ENCODE results near the gene NAALADL2.

The NAALADL2 gene

GRCh38 chr3:175434561-175434960 is 575.4 kb downstream of the NAALADL2 start:
- no peak for TF ChIP-seq CTCF (IDR thresholded peaks at IDR 0.05)
- Histone ChIP-seq H3K4me3 (no peak overlapping the region), H3K36me3 (no peaks in the 10 kb centered on the region), H3K9me3 (no peaks in the 10 kb centered on the region), H3K27ac (no peak overlapping the region), H3K4me1 (peaks cover 0 to 29% (median 16%) of the 10 kb centered on the region in 4 donors), H3K27me3 (no peaks in the 10 kb centered on the region)
- intact Hi-C loops (cut with DNase I; ENCODE audit: low total_unique reads) = no loop called here
- DNase-seq = no peak

GRCh38 chr3:175443682-175444081 is 584.5 kb downstream of the NAALADL2 start:
- H3K36me3 ChIP-seq = no peaks in the 10 kb centered on the region
- intact Hi-C loops (cut with DNase I; ENCODE audit: low total_unique reads) = no loop called here
- no peaks in the 10 kb centered on the region for H3K9me3 ChIP-seq
- H3K27me3 ChIP-seq = no peaks in the 10 kb centered on the region
- H3K4me1 ChIP-seq = no peaks in the 10 kb centered on the region
- H3K27ac ChIP-seq = no peak overlapping the region
- DNase-seq = no peak
- H3K4me3 ChIP-seq = no peak overlapping the region
- no peak for TF ChIP-seq CTCF (IDR thresholded peaks at IDR 0.05)

- no peak for DNase-seq
- Histone ChIP-seq H3K9me3 (no peaks in the 10 kb centered on the region), H3K27me3 (no peaks in the 10 kb centered on the region), H3K4me3 (no peak overlapping the region), H3K36me3 (no peaks in the 10 kb centered on the region), H3K4me1 (no peaks in the 10 kb centered on the region), H3K27ac (no peak overlapping the region)
- TF ChIP-seq CTCF (IDR thresholded peaks at IDR 0.05) = no peak
- intact Hi-C loops (cut with DNase I; ENCODE audit: low total_unique reads) = no loop called here
Measured at GRCh38 chr3:175445741-175446140, 586.6 kb downstream of the NAALADL2 start.

GRCh38 chr3:175447521-175447920 is 588.4 kb downstream of the NAALADL2 start:
- intact Hi-C loops (cut with DNase I; ENCODE audit: low total_unique reads) = no loop called here
- Histone ChIP-seq H3K4me3 (no peak overlapping the region), H3K9me3 (no peaks in the 10 kb centered on the region), H3K36me3 (no peaks in the 10 kb centered on the region), H3K4me1 (no peaks in the 10 kb centered on the region), H3K27me3 (no peaks in the 10 kb centered on the region), H3K27ac (no peak overlapping the region)
- no peak for TF ChIP-seq CTCF (IDR thresholded peaks at IDR 0.05)
- no peak for DNase-seq

- H3K9me3 ChIP-seq = no peaks in the 10 kb centered on the region
- TF ChIP-seq CTCF (IDR thresholded peaks at IDR 0.05) = no peak
- no peak overlapping the region for H3K4me3 ChIP-seq
- no peak overlapping the region for H3K27ac ChIP-seq
- H3K27me3 ChIP-seq = no peaks in the 10 kb centered on the region
- no peaks in the 10 kb centered on the region for H3K36me3 ChIP-seq
- no peak for DNase-seq
- intact Hi-C loops (cut with DNase I; ENCODE audit: low total_unique reads) = no loop called here
- no peaks in the 10 kb centered on the region for H3K4me1 ChIP-seq
Measured at GRCh38 chr3:175453361-175453760, 594.2 kb downstream of the NAALADL2 start.

- no peak overlapping the region for H3K4me3 ChIP-seq
- H3K36me3 ChIP-seq = no peaks in the 10 kb centered on the region
- DNase-seq = no peak
- no peaks in the 10 kb centered on the region for H3K27me3 ChIP-seq
- no peak for TF ChIP-seq CTCF (IDR thresholded peaks at IDR 0.05)
- H3K4me1 ChIP-seq = no peaks in the 10 kb centered on the region
- intact Hi-C loops (cut with DNase I; ENCODE audit: low total_unique reads) = no loop called here
- no peak overlapping the region for H3K27ac ChIP-seq
- H3K9me3 ChIP-seq = no peaks in the 10 kb centered on the region
Measured at GRCh38 chr3:175456466-175456865, 597.3 kb downstream of the NAALADL2 start.

All from tibial artery (tissue), 4 donors.